ENCODE results near the gene MRPS15.

Gene MRPS15

GRCh38 chr1:36458910-36459309 is 5.3 kb downstream of the MRPS15 start:
- DNase-seq (ENCODE audit: low read depth, low spot score): no peak

GRCh38 chr1:36457691-36458090 is 6.5 kb downstream of the MRPS15 start:
- DNase-seq (ENCODE audit: low read depth, low spot score): no peak

DNA sequence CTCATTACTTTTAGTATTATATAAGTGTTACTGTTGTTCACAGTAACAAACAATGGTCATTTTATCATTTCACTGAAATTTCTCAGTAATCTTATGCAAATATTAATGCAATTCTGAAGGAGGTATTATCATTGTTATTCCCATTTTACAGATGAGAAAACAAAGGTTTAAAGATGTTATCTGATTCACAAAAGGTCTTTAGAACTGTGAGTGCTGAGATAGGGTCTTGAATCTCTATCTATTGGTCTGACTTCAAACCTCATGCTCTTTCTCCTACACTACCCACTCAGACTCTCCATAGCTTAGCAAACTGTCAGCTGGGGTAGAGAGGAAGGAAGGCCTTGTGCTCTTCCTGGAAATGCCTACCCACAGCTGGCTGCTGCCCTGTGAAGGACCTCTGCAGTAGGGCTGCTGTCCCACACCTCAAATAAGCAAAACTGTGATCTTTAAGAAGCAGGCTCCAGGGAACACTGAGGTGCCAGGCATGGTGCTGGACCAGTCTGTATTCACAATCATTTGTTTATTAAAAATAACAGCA is 7.7 kb downstream of the MRPS15 start:
- DNase-seq (ENCODE audit: low read depth, low spot score): no peak

DNA sequence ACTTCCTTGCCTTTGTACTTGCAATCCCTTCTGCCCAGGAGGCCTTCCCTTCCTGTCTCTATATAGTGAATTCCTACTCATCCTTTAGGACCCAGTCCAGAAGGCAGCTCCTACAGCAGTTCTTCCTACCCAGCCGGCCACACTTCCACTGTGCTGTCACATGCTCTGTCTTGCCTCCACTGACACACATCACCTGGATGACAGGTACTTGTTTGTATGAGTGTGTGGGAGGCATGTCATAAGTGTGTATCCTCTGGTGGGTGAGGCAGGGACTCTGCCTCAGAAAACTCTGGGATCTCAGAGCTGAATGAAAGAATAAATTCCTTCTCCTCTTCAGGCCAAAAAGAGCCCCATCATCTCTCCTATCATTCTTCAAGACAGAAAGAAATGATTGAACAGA is 8.8 kb downstream of the MRPS15 start:
- no peak for DNase-seq (ENCODE audit: low read depth, low spot score)

DNA sequence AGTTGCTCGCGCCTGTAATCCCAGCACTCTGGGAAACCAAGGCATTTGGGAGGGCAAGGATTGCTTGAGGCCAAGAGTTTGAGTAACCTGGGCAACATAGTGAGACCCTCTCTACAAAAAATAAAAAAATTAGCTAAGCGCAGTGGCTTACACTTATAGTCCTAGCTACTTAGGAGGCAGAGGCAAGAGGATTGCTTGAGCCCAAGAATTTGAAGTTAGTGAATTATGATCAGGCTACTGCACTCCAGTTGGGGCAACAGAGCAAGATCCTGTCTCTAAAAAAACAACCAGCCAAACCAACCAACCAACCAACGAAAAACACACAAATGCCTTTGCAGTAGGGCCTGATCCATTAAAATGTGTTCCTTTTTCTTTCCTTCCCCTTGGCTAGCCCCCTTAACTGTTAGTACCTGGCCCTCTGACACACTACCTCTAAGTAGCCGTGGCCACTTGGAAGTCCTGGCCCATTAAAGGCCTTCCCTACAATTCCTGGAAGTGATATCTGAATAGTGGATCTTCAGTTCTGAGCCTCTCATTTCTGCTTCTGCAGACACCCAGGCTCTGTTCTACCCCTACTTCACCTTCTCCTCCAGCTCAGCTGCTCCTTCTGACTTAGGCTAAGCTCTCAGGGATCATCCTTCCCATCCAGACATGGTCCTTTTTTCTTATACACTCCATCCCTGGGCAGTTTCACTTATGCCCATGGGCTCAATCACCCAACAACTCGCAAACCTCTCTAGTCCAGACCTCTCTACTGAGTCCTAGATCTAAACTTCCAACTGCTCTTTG is 10.4 kb downstream of the MRPS15 start:
- DNase-seq (ENCODE audit: low read depth, low spot score): no peak

DNA sequence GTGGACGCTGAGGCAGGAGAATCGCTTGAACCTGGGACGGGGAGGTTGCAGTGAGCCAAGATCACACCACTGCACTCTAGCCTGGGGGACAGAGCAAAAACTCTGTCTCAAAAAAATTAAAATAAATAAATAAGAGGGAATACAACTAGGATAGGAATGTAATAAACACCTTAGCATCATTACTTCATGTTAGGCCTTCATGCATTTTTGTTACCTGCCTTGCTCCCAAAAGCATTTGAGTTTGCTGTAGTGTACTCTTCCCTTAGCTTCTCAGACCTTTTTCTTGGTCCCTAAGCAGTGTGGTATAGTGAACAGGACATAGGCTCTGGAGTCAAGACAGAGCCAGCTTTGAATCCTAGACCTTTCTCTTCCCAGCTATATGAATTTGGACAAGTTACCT is 11.1 kb downstream of the MRPS15 start:
- DNase-seq (ENCODE audit: low read depth, low spot score): no peak

GRCh38 chr1:36450919-36451305 is 13.3 kb downstream of the MRPS15 start:
- DNase-seq (ENCODE audit: low read depth, low spot score): no peak

- peak; percentile 75 for DNase-seq (ENCODE audit: low read depth, low spot score)
These were observed 13.8 kb downstream of the MRPS15 start, which contains the start of gene OSCP1 for GRCh38 chr1:36450270-36450918. Gene OSCP1, minus strand, starts transcription at chr1:36450451. Its CDS starts 82 bp downstream, at chr1:36450369.

GRCh38 chr1:36448530-36449056 is 15.6 kb downstream of the MRPS15 start:
- no peak for DNase-seq (ENCODE audit: low read depth, low spot score)

GRCh38 chr1:36447450-36447849 is 16.7 kb downstream of the MRPS15 start:
- no peak for DNase-seq (ENCODE audit: low read depth, low spot score)

- no peak for DNase-seq (ENCODE audit: low read depth, low spot score)
These were observed 17.4 kb downstream of the MRPS15 start for GRCh38 chr1:36446746-36447145.

DNA sequence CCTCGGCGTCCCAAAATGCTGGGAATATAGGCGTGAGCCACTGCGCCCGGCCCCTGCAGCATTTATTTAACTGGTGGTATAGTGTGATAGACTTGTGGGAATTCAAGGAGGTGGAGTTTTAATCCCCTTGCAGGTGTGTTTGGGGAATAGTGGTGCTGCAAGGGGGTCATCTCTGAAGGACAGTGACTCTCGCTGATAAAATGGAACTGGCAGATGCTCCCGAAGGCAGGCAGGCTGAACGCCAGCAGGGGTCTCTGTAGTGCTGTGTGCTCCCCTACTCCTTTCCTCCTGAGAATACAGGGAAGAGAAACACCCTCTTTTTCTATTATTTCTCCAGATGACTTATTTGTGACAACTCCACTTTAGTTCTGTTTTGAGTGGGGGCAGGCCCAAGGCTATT is 17.9 kb downstream of the MRPS15 start:
- no peak for DNase-seq (ENCODE audit: low read depth, low spot score)

DNA sequence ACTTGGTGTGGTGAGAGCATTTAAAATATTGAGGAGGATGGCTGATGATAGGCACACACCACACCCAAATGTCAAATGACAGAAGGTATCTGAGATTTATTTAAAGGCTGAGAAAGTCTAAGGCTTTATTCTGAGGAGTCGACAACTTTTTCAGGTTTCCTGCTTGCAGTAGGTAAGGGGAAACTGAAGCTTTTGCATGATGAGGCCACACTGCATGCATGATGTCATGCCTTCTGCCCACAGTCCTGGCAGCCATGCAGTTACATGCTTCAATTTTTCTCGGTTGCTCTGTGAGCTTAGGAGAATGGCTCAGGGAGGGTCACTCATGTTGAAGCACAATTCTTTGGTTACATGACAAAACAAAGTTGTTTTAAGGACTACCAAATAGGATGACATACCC is 20.9 kb downstream of the MRPS15 start:
- no peak for DNase-seq (ENCODE audit: low read depth, low spot score)

DNA sequence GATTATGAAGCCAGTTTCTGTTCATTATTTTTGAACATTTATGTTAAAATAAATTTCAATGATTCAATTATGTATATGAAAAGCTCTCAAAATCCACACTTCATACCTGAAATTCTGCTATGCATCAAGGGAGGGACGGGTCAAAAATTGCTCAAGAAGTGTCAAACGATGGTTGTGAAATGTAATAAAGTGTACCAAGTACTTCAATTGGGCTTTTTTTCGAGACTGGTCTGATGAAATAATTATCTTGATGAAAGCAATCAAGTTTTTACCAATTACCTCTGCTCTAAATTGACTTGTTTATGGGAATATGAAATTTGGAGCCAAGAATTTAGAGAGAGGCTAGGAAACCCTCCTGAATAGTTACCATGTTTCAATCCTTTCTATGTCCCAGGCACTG is 21.8 kb downstream of the MRPS15 start:
- DNase-seq (ENCODE audit: low read depth, low spot score): no peak

DNA sequence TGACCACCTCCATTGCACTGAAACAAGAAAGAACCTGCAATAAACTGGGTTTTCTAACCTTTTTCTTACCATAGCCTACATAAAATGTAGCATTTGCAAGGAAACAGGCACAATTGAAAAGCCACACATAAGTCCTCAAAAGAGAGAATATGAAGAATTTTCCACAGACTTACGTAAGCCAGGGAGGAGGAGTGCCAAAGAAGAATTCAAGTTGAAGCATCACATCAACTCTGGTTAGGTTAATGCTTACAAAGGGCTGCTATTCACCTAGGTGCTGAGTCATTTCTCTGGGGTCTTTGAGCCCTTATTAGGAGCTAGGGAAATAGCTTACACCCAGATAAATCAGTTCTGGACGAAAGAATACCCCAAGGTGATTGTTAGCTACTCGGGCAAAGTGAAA is 23.5 kb downstream of the MRPS15 start:
- DNase-seq (ENCODE audit: low read depth, low spot score): no peak

GRCh38 chr1:36440044-36440443 is 24.1 kb downstream of the MRPS15 start:
- no peak for DNase-seq (ENCODE audit: low read depth, low spot score)

GRCh38 chr1:36438715-36439114 is 25.5 kb downstream of the MRPS15 start:
- DNase-seq (ENCODE audit: low read depth, low spot score): no peak

GRCh38 chr1:36436821-36437220 is 27.4 kb downstream of the MRPS15 start:
- no peak for DNase-seq (ENCODE audit: low read depth, low spot score)

DNA sequence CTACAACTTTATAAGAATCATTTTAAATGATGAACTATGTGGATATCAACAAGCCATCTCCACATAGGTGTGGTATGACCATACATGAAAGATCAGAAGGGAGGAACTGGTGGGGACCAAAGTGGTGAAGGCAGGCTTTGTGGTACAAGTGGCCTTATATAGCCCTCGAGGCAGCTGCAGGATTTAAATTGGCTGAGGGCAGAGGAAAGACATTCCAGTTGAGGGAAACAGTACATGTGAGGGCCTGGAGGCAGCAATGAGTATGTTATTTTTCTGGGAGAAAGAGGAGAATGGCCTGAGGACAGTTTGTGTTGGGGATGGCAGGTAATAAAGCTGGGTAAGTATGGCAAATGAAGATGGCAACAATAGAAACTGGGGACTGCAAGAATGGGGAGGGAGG is 31.1 kb downstream of the MRPS15 start:
- DNase-seq (ENCODE audit: low read depth, low spot score): no peak

DNA sequence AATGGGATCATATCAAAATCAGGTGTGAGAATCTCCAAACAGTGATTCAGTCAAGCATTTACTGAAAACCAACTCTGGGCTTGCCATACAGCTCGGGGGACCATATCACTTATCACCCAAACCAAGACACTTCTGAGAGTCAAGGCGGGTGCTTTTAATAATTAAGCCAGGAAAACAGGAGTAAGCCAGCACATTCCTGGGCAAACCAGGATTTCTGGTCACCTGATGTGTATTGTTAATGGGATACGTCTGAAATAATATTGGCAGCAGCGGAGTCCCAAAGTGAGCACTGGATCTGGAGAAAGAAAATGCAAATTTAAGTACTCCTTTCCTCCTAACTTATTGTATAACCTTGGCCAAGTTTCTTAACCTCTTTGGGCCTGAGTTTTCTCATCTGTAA is 31.6 kb downstream of the MRPS15 start:
- DNase-seq (ENCODE audit: low read depth, low spot score): no peak

- no peak for DNase-seq (ENCODE audit: low read depth, low spot score)
These were observed 38.4 kb downstream of the MRPS15 start for GRCh38 chr1:36425791-36426190.

- DNase-seq (ENCODE audit: low read depth, low spot score): no peak
These were observed 42.5 kb downstream of the MRPS15 start for GRCh38 chr1:36421649-36422048.

- peak; percentile 83 for DNase-seq (ENCODE audit: low read depth, low spot score)
These were observed 43.3 kb downstream of the MRPS15 start for GRCh38 chr1:36420836-36421317.
